GM19438 (cell line): ENCODE results near the gene SMIM1.
A peak's percentile ranks its signal among the peaks of the same experiment; 100 is the strongest.
"Not testable (repeated sequence)": the region's sequence is repeated elsewhere in the genome, so short reads cannot be mapped to it uniquely, and the experiment has no call there.

Experiments used
- ATAC-seq: cut with Tn5 transposase; IDR thresholded peaks from one replicate; pipeline ENCODE4 v1.9.1; 2021; ENCODE audit warnings: low read depth; ENCODE audit not compliant: unreplicated experiment

SMIM1 gene, protein sequence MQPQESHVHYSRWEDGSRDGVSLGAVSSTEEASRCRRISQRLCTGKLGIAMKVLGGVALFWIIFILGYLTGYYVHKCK

DNA sequence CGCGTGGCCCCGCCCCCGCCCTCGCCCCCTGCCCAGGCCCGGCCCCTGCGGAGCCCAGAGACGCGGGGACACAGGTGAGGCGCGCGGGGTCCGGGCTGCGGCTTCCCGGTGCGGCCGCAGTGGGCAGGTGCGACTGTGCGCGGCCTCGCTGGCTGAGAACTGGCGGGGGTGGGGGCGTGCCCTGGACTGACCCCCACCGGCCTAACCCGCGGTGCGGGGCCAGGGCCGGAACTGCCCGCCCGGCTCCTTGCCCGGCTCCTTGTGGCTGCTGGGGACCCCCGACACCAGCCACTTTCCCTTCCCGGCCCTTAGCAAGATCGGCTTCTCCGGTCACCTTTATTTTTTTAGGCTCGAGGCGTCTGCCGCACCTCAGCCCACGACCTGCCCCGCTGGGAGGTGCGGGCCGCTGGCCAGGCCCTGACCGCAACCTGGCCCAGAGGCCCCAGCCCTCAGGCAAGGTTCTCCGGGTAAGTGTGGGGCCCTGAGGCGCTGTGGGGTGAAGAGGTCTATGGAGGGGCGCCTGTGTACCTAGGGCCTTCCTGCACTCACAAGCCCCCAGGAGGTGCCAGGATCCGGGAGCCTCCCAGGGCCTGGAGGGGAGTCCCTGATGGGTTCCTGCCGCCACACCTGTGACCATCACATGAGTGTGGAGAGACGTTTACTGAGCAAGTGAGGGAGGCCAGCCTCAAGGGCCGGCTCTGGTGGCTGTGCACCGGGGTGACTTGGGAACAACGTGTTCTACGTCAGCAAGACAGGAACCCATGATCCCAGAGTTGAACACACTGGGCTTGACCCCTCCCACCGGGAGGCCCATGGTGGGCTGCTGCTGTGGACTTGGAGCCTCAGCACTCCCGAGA is at the start of gene SMIM1:
Gene SMIM1 (plus strand): TSS at position 35 of the 857 bp plus-strand sequence. CDS start 2,625 bp downstream, outside the sequence.
- ATAC-seq, result peak; percentile 14

DNA sequence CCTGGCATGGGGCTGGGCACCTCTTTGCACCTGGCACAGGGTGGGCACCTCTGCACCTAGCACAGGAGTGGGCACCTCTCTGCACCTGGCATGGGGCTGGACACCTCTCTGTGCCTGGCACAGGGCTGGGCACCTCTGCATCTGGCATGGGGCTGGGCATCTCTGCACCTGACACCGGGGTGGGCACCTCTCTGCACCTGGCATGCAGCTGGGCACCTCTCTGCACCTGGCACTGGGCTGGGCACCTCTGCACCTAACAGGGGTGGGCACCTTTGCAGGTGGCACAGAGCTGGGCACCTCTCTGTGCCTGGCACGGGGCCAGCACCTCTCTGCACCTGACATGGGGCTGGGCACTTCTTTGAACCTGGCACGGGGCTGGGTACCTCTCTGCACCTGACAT is 49.7 kb upstream of the SMIM1 start:
- no peak for ATAC-seq

DNA sequence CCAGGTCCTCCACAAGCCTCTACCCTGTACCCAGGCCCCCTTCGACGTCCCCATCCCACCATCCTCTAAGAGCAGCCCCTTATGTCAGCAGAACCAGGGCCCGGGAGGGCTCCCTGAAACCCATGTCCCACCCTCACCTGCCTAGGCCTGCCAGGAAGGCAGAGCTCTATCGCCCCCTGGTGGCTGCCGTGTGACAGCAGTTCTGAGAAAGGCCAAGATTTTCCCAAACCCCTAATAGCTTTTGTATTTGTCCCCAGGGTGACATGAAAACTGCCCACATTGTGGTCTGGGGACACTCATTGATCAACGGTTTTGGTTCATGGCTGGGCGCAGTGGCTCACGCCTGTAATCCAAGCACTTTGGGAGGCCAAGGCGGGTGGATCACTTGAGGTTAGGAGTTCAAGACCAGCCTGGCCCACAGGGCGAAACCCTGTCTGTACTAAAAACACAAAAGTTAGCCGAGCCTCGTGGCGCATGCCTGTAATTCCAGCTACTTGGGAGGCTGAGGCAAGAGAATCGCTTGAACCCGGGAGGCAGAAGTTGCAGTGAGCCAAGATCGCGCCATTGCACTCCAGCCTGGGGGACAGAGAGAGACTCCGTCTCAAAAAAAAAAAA is 48.0 kb upstream of the SMIM1 start:
- not testable (repeated sequence) for ATAC-seq

DNA sequence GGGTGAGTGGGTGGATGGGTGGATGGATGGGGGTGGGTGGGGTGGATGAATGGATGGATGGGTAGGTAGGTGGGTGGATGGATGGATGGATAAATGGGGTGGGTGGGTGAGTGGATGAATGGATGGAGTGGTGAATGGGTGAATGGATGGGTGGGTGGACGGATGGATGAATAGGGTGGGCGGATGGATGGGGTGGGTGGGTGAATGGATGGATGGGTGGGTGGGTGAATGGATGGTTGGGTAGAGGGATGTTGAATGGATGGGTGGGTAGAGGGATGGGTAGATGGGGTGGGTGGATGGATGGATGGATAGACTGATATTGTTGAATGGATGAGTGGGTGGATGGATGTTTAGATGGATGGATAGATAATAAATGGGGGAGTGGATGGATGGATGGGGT is 47.2 kb upstream of the SMIM1 start:
- ATAC-seq, result no peak

DNA sequence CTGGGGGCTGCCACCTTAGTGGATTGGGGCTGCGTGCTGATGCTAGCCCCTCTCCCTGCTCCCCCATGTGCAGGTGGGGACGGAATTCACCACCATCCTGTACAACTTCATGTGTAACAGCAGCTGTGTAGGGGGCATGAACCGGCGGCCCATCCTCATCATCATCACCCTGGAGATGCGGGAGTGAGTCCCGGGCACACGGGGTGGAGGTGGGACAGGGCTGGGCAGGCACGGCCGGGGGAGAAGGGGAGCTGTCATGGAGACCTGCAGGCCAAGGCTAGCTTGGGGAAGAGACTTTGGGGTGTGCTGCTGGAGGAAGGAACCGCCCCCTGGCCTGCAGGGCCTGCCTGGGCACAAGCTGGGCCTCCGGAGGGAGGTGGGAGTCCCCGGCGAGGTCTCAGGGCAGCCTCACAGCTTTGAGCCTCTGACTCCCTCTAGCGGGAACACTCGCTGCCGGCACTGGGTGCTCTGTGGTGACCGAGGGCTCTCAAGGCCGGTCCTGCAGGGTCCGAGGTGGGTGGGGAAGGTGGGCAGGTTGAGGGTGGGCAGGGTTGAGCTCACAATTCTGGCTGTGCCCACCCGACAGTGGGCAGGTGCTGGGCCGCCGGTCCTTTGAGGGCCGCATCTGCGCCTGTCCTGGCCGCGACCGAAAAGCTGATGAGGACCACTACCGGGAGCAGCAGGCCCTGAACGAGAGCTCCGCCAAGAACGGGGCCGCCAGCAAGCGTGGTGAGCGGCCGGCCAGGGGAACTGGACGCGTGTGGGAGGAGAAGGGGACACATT is 45.3 kb upstream of the SMIM1 start:
- no peak for ATAC-seq

DNA sequence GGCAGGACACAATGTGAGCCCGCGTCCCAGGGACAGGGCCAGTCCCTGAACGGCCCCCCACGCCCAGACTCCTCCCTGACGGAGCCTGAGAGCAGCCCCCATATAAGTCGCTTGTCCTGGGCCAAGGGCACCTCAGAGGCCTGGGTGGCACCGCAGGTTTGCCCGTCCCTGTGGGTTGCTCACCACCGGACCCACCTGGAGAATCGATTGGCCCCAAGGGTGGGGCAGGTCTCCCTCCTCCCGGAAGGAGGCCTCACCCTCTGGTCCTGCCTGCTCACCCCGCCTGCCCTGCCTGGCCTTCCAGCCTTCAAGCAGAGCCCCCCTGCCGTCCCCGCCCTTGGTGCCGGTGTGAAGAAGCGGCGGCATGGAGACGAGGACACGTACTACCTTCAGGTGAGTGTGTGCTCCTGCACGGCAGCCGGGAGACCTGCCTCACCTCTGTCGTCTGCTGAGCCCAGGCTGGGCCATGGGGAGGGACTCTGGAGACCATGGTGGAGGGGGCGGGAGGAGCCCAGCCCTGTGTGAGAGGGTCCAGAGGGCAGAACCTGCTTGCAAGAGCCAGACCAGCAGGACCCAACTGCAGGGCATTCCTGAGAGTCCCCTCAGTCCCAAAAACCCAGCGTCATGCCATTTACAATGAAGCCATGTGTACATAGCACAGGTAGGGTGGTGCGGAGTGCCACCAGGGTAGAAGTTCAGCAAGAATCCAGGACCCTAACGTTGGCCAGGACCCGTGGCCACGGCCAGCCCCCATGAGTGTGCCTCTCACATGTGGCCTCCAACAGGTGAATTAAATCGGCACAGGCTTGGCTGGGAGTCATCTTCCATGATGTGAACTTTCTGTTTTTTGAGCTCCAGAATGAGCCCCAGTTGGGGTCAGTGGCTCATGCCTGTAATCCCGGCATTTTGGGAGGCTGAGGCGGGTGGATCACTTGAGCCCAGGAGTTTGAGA is 44.4 kb upstream of the SMIM1 start:
- ATAC-seq, result no peak

DNA sequence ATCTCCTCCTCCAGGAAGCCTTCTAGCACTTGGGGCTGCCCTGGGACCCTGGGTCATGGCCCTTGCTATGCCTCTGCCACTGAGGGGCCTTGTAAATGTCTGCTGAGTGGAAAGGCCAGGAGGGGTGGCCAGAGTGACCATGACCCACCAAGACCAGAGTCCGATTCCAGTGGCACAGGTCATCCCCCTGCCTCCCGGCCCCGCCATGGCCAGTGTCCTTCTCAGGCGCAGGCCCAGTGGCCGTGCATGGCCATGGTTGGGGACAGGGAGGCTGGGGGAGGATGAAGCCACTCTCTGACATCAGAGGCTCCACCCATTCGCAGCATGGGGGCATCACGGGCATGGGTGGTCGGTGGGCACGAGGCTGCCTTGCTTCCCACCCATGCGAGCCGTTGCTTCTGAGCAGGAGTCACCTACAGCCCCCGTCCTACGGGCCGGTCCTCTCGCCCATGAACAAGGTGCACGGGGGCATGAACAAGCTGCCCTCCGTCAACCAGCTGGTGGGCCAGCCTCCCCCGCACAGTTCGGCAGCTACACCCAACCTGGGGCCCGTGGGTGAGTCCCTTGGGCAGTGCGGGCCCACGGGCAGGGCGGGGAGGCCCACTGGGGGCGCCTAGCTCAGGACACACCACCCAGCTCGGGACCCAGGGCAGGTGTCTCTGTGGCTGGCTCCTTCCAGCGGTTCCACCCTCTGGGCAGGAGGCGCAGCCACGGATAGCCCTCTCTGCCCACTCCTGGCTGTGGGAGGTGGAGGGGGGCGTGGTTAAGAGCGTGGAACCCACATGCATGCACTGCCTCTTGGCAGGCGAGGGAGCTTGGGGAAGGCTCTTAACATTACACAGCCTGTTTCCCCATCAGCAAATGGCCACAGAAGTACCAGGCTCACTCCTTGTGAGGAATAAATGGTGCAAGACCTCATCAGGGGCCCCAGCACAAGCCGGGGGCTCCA is 42.7 kb upstream of the SMIM1 start:
- ATAC-seq, result no peak

DNA sequence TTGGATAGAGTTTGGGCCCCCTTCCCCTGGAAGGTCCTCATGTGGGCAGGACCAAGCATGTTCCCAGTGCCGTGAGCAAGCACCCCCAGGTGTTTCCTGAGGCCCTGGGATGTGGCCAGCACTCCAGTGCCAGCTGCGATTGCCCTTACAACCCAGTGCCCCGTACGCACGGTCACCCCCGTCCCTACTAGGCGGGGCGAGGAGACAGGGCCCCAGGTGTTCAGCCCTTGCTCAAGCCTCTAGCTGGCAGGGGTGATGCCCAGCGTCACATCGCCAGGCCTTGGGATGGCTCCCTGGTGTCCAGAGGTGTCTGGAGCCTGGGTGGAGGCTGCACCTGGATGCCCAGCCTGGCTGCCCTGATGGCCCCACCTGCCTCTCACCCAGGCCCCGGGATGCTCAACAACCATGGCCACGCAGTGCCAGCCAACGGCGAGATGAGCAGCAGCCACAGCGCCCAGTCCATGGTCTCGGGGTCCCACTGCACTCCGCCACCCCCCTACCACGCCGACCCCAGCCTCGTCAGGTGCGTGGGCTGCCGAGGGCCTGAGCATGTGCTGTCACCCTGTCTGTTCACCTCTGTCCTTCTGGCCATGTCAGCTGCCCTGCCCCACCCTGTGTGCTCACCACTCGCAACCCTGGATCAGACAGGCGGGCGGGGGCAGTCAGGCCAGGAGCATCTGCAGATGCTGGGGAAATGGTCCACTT is 41.9 kb upstream of the SMIM1 start:
- no peak for ATAC-seq

DNA sequence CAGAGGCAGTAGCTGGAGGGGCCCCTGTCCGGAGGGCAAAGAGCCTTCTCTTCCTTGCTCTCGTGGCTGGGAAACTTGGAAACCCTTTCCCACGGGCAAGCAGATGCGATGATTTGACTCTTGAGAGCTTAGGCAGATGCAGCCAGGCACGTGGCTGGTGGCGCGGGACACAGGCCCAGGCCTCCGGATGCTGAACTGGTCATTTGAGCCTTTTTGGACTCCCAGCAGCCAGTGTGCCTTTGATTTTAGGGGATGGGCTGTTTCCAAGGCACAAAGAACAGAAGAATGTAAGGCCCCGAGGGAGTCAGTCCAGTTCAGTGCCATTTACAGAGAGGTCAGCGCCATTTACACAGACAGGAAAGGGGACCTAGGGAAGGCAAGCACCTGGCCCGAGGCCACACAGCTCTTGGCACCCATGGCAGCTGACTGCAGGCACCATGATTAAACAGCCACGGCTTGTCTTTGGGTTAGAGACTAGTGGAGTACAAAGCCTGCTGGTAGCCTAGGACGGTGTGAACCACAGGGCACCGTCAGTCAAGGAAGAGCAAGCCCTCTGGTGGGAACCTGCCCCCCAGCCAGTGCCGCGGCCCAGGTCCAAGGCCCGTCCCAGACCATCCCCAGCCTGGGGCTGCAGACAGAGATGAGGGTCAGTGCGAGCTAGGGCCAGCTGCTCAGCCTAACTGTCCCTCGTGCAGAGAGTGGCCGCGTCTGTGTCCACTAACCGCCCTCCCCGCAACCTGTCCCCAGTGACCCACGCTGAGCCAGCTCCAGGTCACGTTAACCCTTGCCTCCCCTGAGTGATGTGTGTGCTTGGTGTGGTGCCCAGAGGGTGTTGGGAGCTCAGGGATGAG is 40.7 kb upstream of the SMIM1 start:
- no peak for ATAC-seq

DNA sequence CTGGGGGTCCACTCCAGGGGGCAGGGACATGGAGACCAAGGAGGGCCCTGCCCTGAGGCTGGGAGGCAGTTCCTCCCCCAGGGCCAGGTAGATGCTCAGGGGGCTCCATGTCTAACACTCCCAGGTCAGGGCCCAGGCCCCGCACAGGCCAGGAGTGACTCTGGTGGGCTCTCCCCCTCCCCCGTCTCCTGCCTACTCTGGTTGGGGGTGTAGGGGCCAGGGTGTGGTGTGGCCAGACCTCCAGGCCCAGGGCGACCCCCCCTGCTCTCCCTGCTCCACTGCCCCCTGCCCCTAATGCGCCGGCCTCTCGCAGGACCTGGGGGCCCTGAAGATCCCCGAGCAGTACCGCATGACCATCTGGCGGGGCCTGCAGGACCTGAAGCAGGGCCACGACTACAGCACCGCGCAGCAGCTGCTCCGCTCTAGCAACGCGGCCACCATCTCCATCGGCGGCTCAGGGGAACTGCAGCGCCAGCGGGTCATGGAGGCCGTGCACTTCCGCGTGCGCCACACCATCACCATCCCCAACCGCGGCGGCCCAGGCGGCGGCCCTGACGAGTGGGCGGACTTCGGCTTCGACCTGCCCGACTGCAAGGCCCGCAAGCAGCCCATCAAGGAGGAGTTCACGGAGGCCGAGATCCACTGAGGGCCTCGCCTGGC is 40.0 kb upstream of the SMIM1 start:
- no peak for ATAC-seq

DNA sequence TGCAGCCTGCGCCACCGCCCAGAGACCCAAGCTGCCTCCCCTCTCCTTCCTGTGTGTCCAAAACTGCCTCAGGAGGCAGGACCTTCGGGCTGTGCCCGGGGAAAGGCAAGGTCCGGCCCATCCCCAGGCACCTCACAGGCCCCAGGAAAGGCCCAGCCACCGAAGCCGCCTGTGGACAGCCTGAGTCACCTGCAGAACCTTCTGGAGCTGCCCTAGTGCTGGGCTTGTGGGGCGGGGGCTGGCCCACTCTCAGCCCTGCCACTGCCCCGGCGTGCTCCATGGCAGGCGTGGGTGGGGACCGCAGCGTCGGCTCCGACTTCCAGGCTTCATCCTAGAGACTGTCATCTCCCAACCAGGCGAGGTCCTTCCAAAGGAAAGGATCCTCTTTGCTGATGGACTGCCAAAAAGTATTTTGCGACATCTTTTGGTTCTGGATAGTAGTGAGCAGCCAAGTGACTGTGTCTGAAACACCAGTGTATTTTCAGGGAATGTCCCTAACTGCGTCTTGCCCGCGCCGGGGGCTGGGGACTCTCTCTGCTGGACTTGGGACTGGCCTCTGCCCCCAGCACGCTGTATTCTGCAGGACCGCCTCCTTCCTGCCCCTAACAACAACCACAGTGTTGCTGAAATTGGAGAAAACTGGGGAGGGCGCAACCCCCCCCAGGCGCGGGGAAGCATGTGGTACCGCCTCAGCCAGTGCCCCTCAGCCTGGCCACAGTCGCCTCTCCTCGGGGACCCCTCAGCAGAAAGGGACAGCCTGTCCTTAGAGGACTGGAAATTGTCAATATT is 39.3 kb upstream of the SMIM1 start:
- no peak for ATAC-seq

DNA sequence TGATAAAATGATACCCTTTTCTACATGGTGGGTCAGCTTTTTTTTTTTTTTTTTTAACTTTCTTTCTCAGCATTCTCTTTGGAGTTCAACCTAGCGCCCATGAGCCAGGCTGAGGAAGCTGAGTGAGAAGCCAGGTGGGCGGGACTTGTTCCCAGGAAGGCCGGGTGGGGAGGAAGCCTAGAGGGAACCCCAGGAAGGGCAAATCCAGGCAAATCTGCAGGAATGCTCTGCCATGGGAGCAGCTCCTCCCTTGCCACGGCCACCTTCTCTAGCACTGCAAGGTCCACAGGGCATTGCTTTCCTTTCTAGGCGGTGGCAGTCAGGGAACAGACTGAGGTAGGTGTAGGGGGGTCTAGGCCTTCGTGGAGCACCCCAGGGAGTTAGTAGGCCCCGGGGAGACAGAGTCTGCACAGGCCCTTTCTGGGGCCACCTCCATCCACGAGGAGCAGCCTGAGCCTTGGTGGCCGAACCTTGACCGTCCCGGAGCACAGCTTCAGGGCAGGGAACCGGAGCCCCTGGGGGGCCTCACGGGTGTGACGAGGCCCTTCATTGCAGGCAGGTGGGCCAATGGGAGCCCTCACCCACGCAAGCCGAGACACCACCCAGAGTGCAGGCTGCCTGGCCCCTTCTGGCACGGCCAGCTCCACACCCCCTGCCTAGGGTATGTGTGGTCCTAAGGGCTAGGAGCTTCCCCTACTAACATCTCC is 38.5 kb upstream of the SMIM1 start:
- ATAC-seq, result no peak

DNA sequence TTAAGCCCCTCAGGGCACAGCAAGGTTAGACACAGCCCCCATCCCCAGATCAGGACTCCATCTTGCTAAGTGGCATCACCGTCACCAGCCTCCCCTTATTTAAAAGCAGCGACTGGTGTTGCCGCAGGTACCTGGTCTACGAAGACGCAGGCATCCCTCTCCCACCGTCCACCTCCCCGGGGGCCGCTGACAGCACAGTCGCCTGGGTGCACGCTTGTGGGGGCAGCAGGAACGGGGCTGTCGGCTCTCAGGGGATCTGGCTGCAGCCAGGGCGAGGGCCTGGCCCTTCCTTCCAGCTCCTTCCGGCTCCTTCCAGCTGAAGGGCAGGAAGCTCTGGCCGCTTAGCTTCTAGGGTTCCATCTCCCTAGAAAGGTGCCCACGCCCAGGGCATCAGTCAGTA is 37.9 kb upstream of the SMIM1 start:
- ATAC-seq, result no peak

DNA sequence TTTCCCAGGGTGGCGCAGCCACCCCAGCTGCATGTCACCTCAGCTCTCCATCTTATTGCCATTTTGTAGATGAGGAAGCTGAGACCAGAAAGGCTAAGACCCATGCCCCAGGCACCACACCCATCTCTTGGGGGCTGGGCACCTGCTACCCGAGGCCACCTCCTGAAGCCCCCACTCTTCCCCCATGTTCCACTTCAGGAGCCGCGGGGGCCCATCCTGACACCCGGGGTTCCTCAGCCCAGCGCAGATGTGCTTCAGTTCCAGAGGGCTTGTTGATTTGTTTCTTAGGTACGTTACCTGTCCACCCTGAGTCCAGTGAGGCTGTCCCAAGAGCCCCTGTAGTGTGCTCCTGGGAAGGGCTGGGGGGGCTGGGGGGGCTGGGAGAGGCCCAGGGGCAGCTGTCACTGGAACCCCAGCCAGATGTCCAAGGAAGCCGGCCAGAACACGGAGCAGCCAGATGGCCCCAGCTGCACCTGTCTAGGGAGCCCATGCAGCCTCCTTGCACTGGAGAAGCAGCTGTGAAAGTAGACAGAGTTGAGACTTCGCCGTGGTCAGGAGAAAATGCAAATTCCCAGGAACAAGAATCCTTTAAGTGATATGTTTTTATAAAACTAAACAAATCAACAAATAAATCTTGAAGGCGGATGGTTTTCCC is 37.4 kb upstream of the SMIM1 start:
- no peak for ATAC-seq

DNA sequence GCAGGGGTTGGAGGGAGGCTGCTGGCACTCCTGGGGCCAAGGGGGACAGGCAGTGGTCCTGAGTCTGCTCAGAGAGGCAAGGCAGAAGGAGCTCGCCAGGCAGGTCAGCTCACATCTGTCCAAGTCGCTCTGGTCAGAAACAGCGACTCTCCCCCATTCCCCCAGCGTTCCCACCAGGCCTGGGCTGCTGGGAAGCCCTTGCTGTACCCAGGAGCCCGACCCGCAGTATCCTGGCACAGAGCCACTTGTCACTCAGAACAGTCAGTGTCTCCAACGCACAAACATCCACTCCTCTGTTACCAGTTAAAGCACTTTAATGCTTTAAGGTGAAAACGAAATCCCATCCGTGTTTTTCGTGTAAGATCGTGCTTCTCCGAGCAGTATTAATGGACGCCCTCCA is 36.9 kb upstream of the SMIM1 start:
- ATAC-seq, result no peak
